C4-2B (cell line): ENCODE data around the gene POTEI.
"Not testable (repeated sequence)": the region's sequence is repeated elsewhere in the genome, so short reads cannot be mapped to it uniquely, and the experiment has no call there.

ENCODE experiments used
- CTCF ChIP-seq: fragments of 450-650 bp; conservative IDR thresholded peaks from 2 replicates; pipeline ENCODE4 v1.5.1; 2017; ENCODE audit warnings: mild to moderate bottlenecking
- ZFX ChIP-seq: fragments of 450-650 bp; IDR thresholded peaks from 2 replicates; pipeline ENCODE4 v1.6.1; 2017

DNA sequence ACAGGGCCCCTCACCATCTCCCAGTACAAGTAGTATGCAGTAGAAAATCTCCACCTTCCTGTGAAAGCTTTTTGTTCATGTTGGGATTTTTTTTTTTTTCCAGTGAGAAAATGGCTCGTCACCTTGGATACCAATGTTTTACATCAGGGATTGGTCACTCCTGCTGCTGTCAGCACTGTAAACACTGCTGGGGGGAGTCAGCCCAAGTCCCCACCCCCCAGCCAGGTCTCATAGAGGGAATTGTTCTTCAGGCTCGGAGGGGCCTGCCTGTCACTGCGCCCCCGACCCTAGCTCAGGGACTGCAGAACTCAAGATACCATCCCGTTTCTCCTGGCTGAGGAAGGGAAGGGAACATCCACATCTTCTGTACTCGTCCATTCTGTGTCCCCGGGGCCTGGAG is 11.9 kb upstream of the POTEI start, which contains the start of gene CFC1B:
- TF ChIP-seq CTCF, ZFX: not testable (repeated sequence)
